Muscle layer of colon (tissue), 2 donors: Measurements from ENCODE around the gene HNRNPUL1.

Experiments used
- H3K27ac ChIP-seq: one replicate; pipeline ENCODE4 v1.7.0; 2013; ENCODE audit warnings: low read depth, mild to moderate bottlenecking, low read length, moderate library complexity
- H3K27me3 ChIP-seq, 2 donors: one replicate each; pipeline ENCODE4 v1.7.0; 2013; ENCODE audit warnings: low read length in 2 of 2, mild to moderate bottlenecking in 2 of 2; ENCODE audit not compliant: insufficient read depth in 2 of 2, control insufficient read depth in 1 of 2
- H3K36me3 ChIP-seq: one replicate; pipeline ENCODE4 v1.7.0; 2013; ENCODE audit warnings: mild to moderate bottlenecking, low read length; ENCODE audit not compliant: insufficient read depth
- H3K4me1 ChIP-seq: one replicate; pipeline ENCODE4 v1.7.0; 2013; ENCODE audit warnings: mild to moderate bottlenecking, low read length; ENCODE audit not compliant: insufficient read depth
- H3K4me3 ChIP-seq, 2 donors: one replicate each; pipeline ENCODE4 v1.7.0; 2013; ENCODE audit warnings: low read length in 2 of 2, low read depth in 1 of 2, mild to moderate bottlenecking in 1 of 2, moderate library complexity in 1 of 2
- H3K9ac ChIP-seq: one replicate; pipeline ENCODE4 v1.7.0; 2013; ENCODE audit warnings: low read length
- H3K9me3 ChIP-seq: one replicate; pipeline ENCODE4 v1.7.0; 2013; ENCODE audit warnings: mild to moderate bottlenecking, low read length
- donor health status: abdominal sarcoma.
- donor health status: Adenocarcinoma of cecum.

HNRNPUL1 gene

DNA sequence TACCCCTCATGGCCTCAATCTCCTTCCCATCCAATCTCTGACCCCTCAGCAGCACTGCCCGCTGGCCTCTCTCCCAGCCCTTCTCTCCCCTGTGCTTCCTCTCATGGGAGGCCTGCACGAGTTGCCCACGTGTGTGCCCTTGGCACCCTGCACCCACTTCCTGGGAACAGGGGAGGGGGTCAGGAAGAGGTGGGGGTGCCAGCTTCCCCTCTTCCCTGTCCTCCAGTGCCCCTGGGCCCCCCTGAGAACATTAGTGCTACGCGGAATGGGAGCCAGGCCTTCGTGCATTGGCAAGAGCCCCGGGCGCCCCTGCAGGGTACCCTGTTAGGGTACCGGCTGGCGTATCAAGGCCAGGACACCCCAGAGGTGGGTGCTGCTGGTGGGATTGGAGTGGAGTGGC, 25.9 kb upstream of the HNRNPUL1 start:
- no peaks in the 10 kb centered on the region for H3K27me3 ChIP-seq
- peaks cover 88% of the 10 kb centered on the region for H3K36me3 ChIP-seq
- no peaks in the 10 kb centered on the region for H3K4me1 ChIP-seq
- no peak overlapping the region for H3K27ac ChIP-seq
- H3K4me3 ChIP-seq, result no peak overlapping the region
- H3K9ac ChIP-seq, result no peak overlapping the region
- H3K9me3 ChIP-seq, result no peaks in the 10 kb centered on the region

DNA sequence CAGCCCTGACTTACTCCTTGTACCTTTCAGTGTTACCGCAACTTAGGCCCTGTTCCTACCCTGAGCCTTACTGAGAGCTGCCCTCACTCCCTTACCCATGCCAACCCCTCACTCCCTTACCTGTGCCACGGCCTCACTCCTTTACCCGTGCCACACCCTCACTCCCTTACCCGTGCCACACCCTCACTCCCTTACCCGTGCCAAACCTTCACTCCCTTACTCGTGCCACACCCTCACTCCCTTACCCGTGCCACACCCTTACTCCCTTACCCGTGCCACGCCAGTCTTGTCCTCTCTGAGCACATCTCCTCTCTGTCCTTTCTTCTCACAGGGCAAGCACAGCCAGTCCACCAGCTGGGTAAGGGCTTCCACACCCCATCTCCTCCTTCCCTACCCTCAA, 24.8 kb upstream of the HNRNPUL1 start:
- no peak overlapping the region for H3K9ac ChIP-seq
- H3K4me1 ChIP-seq, result no peaks in the 10 kb centered on the region
- H3K4me3 ChIP-seq, result no peak overlapping the region
- H3K27ac ChIP-seq, result no peak overlapping the region
- H3K36me3 ChIP-seq, result peaks cover 81% of the 10 kb centered on the region
- H3K9me3 ChIP-seq, result no peaks in the 10 kb centered on the region
- no peaks in the 10 kb centered on the region for H3K27me3 ChIP-seq

DNA sequence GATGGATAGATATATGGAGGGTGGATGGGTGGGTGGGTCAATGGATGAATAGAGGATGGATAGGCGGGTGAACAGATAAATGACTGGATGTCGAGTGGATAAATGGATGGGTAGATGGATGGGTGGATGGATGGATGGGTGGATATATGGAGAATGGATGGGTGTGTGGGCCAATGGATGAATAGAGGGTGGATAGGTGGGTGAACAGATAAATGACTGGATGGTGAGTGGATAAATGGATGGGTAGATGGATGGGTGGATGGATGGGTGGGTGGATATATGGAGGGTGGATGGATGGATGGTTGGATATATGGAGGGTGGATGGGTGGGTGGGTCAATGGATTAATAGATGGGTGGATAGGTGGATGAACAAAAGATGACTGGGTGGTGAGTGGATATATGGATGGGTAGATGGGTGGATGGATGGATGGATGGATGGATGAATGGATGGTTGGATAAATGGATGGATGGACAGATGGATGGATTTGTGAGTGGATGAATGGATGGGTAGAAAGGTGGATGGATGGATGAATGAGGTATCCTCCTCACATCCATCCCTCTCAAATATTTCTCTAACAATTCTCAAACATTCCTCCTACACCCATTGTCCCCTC, 24.1 kb upstream of the HNRNPUL1 start:
- H3K27ac ChIP-seq, result no peak overlapping the region
- no peaks in the 10 kb centered on the region for H3K4me1 ChIP-seq
- no peaks in the 10 kb centered on the region for H3K27me3 ChIP-seq
- no peak overlapping the region for H3K4me3 ChIP-seq
- no peaks in the 10 kb centered on the region for H3K9me3 ChIP-seq
- peaks cover 82% of the 10 kb centered on the region for H3K36me3 ChIP-seq
- no peak overlapping the region for H3K9ac ChIP-seq

DNA sequence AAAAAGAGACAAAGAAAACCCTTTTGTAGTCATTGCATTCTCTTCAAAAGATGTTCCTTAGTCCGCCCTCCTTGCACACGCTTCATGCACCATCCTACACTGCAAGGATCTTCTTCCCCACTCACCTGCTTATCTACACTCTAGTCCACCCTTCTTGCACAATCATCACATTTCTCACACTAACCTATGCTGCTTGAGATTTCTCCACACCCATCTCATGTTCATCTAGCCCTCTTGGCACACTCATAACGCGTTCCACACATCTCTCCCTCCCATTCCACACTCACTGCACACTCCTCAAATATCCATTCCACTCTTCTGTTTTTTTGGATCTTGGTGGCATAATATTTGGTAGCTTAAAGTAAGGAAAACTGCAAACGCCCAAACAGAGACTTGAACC, 22.3 kb upstream of the HNRNPUL1 start:
- Histone ChIP-seq H3K9me3 (no peaks in the 10 kb centered on the region), H3K36me3 (peaks cover 81% of the 10 kb centered on the region), H3K4me3 (no peak overlapping the region), H3K27ac (no peak overlapping the region), H3K27me3 (no peaks in the 10 kb centered on the region), H3K4me1 (no peaks in the 10 kb centered on the region), H3K9ac (no peak overlapping the region)

DNA sequence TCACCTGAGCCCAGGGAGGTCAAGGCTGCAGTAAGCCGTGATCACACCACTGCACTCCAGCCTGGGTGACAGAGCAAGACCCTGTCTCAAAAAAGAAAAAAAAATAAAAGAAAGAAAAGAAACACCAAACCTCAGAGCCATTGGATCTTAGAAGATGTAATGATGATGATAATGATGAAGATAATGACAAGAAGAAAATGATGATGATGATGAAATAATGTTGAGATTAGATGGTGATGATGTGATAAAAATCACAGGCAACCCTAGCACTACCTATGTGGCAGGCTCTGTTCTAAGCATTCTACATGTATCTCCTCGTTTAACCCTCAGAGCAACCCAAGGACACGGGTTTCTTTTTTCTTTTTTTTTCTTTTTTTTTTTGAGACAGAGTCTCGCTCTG, 20.1 kb upstream of the HNRNPUL1 start:
- Histone ChIP-seq H3K4me3 (no peak overlapping the region), H3K9ac (no peak overlapping the region), H3K4me1 (no peaks in the 10 kb centered on the region), H3K27me3 (no peaks in the 10 kb centered on the region), H3K9me3 (no peaks in the 10 kb centered on the region), H3K36me3 (peaks cover 72% of the 10 kb centered on the region), H3K27ac (no peak overlapping the region)

DNA sequence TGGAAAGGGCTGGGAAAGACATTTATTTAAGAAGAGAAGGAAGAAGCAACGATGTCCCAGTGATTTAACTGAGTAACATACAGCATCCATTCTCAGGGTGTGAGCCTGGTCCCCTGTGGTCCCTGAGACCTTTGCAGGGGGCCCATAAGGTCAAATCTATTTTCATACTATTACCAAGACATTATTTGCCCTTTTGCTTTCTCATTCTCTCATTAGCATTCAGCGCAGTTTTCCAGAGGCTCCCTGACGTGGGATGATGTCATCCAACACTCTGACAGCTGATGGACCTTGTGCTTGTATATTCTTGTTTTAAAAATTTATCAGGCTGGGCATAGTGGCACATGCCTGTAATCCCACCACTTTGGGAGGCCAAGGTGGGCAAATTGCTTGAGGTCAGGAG, 18.3 kb upstream of the HNRNPUL1 start:
- Histone ChIP-seq H3K9me3 (no peaks in the 10 kb centered on the region), H3K9ac (no peak overlapping the region), H3K27ac (no peak overlapping the region), H3K36me3 (peaks cover 71% of the 10 kb centered on the region), H3K4me1 (no peaks in the 10 kb centered on the region), H3K27me3 (no peaks in the 10 kb centered on the region), H3K4me3 (no peak overlapping the region)

DNA sequence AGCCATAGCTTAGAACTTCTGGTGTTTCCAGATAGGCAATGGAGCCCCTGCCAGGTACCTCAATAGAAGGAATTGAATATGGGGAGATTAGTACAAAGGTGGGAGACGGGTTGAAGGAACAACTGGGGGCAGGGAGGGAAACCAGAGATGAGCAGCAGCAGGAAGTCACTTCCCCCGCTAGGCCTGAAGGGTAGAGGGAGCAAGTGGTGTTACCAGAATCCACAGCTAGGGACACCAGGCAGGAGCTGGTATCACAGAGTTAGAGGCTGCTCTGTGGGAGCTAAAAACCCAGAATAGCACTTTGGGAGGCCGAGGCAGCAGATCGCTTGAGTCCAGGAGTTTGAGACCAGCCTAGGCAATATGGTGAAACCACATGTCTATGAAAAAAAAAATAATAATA, 15.3 kb upstream of the HNRNPUL1 start:
- no peaks in the 10 kb centered on the region for H3K27me3 ChIP-seq
- H3K27ac ChIP-seq, result no peak overlapping the region
- H3K36me3 ChIP-seq, result peaks cover 68% of the 10 kb centered on the region
- no peak overlapping the region for H3K9ac ChIP-seq
- no peaks in the 10 kb centered on the region for H3K4me1 ChIP-seq
- no peaks in the 10 kb centered on the region for H3K9me3 ChIP-seq
- no peak overlapping the region for H3K4me3 ChIP-seq

DNA sequence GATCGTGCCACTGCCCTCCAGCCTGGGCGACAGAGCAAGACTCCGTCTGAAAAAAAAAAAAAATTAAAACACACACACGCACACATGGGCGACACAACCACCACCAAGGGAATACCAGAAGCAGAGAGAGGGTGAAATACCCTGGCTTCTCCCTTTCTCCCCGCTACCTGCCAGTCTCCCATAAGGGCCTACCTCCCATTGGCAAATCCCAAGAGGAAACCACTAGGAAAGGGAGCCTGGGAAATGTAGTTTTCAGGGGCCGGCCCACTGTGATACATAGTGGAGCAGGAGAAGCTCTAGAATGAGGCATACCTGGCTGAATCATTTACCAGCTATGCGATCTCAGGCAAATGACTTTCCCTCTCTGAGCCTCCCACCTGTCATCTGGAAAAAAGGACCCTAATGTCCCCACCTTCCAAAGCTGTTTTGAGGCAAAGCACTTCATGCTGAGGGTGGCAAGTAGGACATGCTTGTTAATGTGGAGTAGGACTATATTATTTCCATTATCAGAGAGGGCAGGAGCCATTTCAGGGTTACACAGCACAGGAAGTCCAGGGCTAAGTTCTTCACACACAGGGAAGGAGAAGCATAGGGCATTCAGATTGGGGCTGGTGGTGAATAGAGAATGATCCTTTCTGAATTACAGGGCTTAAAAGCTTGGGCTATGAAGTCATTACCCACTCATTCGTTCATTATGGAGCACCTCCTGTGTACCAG, 14.3 kb upstream of the HNRNPUL1 start:
- no peak overlapping the region for H3K9ac ChIP-seq
- no peaks in the 10 kb centered on the region for H3K9me3 ChIP-seq
- no peak overlapping the region for H3K27ac ChIP-seq
- no peaks in the 10 kb centered on the region for H3K4me1 ChIP-seq
- H3K36me3 ChIP-seq, result peaks cover 72% of the 10 kb centered on the region
- no peak overlapping the region for H3K4me3 ChIP-seq
- no peaks in the 10 kb centered on the region for H3K27me3 ChIP-seq

DNA sequence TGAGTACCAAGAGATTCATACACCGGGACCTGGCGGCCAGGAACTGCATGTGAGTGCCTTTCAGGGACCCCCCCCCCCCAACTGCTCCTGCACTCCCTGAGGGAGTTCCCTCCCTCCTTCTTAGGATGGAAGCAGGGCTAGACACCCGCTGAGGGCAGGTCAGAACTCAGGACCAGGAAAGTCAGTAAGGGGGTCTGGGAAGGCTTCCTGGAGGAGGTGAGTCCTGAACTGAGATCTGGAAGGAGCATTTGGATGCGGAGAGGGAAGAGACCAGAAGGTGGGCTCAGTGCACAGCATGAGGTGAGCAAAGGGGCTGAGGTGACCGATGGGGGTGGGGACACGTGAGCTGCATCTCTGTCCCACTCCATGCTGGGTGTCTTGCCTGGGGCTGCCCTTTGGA, 10.5 kb upstream of the HNRNPUL1 start:
- Histone ChIP-seq H3K9me3 (no peaks in the 10 kb centered on the region), H3K36me3 (peaks cover 81% of the 10 kb centered on the region), H3K4me3 (no peak overlapping the region), H3K4me1 (no peaks in the 10 kb centered on the region), H3K9ac (no peak overlapping the region), H3K27me3 (no peaks in the 10 kb centered on the region), H3K27ac (no peak overlapping the region)

DNA sequence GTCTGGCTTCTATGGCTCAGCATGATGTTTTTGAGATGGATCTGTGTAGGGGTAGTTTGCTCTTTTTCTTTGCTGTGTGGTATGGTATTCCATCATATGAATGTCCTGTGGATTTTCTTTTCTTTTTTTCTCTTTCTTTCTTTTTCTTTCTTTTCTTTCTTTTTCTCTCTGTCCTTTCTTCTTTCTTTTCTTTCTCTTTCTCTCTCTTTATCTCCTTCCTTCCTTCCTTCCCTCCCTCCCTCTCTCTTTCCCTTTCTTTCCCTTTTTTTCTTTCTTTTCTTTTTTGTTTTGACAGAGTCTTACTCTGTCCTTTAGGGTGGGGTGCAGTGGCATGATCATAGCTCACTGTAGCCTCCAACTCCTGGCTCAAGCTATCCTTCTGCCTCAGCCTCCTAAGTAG, 9.0 kb upstream of the HNRNPUL1 start:
- Histone ChIP-seq H3K36me3 (peaks cover 79% of the 10 kb centered on the region), H3K9ac (no peak overlapping the region), H3K4me1 (no peaks in the 10 kb centered on the region), H3K9me3 (no peaks in the 10 kb centered on the region), H3K27ac (no peak overlapping the region), H3K4me3 (no peak overlapping the region), H3K27me3 (no peaks in the 10 kb centered on the region)

DNA sequence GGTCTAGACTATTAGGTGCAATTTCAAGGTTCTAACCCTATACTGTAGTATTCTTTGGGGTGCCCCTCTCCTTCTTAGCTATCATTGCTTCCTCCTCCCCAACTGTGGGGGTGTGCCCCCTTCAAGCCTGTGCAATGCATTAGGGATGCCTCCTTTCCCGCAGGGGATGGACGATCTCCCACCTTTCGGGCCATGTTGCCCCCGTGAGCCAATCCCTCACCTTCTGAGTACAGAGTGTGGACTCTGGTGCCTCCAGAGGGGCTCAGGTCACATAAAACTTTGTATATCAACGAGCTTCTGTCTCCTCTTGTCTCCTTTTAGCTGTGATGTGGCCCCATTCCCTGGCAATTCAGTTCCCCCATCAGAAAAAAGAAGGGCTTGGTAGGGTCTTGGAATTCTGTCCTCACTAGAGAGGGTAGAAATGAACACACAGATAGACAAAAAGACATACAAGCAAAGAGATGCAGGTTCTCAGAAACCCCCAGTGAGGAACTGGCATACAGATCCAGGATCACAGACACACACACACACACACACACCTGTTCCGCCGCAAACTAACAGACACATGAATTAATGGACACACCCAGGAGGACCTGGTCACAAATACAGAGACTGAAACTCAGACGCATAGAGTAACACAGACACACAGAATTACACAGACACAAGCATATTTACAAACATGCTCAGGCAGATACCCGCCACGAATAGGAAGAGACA, 2.5 kb upstream of the HNRNPUL1 start:
- Histone ChIP-seq H3K27ac (peak overlapping the region; percentile 66), H3K36me3 (peaks cover 28% of the 10 kb centered on the region), H3K4me3 (peak overlapping the region; percentile 38 to 97), H3K9ac (peak overlapping the region; percentile 69), H3K4me1 (peaks cover 14% of the 10 kb centered on the region), H3K9me3 (no peaks in the 10 kb centered on the region), H3K27me3 (no peaks in the 10 kb centered on the region)
